ENCODE data around the gene TACC3. TPM values are rescaled to one million over a fixed set of nuclear protein-coding genes. Genes with fewer than 3 reads are reported as not detected.
A peak's percentile ranks its signal among the peaks of the same experiment; 100 is the strongest.

Gene TACC3
- total and polyA plus RNA-seq, 12 donors, result 2.3 to 16.2 (median 4.8) TPM

GRCh38 chr4:1715002-1715758, 6.1 kb upstream of the TACC3 start:
- WGBS, 2 donors, result 60 to 64% methylated on average over 16 of the region's 16 CpGs
- H3K27ac ChIP-seq, result peak overlapping the region in 5 of 10 donors; percentile 50 to 75 (median 53)
- peaks cover 26 to 78% (median 59%) of the 10 kb centered on the region in 9 donors for H3K4me1 ChIP-seq

GRCh38 chr4:1716065-1716945, 5.0 kb upstream of the TACC3 start:
- H3K4me1 ChIP-seq, result peaks cover 23 to 72% (median 51%) of the 10 kb centered on the region in 9 donors
- intact Hi-C loops (cut with DNase I), result no loop called here
- ATAC-seq (no peak), DNase-seq (no peak)
- TF ChIP-seq CTCF (IDR thresholded peaks at IDR 0.05), result no peak
- no peaks in the 10 kb centered on the region for H3K9me3 ChIP-seq
- H3K36me3 ChIP-seq, result peaks cover 0 to 40% (median 6%) of the 10 kb centered on the region in 9 donors
- 82 to 83% methylated on average over 15 of the region's 15 CpGs for WGBS, 2 donors
- H3K27ac ChIP-seq, result peak overlapping the region in 2 of 10 donors; percentile 50 to 75
- H3K27me3 ChIP-seq, result no peaks in the 10 kb centered on the region
- H3K4me3 ChIP-seq, result no peak overlapping the region

More at GRCh38 chr4:1715002-1715758, 6.1 kb upstream of the TACC3 start:
- ATAC-seq (no peak), DNase-seq (no peak)
- no peaks in the 10 kb centered on the region for H3K27me3 ChIP-seq
- TF ChIP-seq CTCF (IDR thresholded peaks at IDR 0.05), result no peak
- H3K4me3 ChIP-seq, result no peak overlapping the region
- intact Hi-C loops (cut with DNase I), result no loop called here
- peaks cover 0 to 41% (median 6%) of the 10 kb centered on the region in 9 donors for H3K36me3 ChIP-seq
- no peaks in the 10 kb centered on the region for H3K9me3 ChIP-seq

- 92 to 93% methylated on average over 32 of the region's 32 CpGs for WGBS, 2 donors
- intact Hi-C loops (cut with DNase I), result no loop called here
- TF ChIP-seq CTCF (IDR thresholded peaks at IDR 0.05), result no peak
- Histone ChIP-seq H3K27me3 (no peaks in the 10 kb centered on the region), H3K4me3 (no peak overlapping the region), H3K9me3 (no peaks in the 10 kb centered on the region), H3K4me1 (peaks cover 28 to 79% (median 59%) of the 10 kb centered on the region in 9 donors), H3K27ac (peak overlapping the region in 1 of 10 donors; percentile 11), H3K36me3 (peaks cover 0 to 40% (median 6%) of the 10 kb centered on the region in 9 donors)
- DNase-seq (no peak), ATAC-seq (no peak)
Observed at GRCh38 chr4:1717129-1718094, 3.9 kb upstream of the TACC3 start.

All from heart right ventricle (tissue), 16 donors.